ENCODE data around the gene GPR83. TPM values are rescaled to one million over a fixed set of nuclear protein-coding genes. Genes with fewer than 3 reads are reported as not detected.

GPR83 gene
- total RNA-seq (under 1 TPM in 7 of 10 donors, not detected in 3; 0.07 to 0.32 (median 0.13) TPM), polyA plus RNA-seq (under 1 TPM; 0.03 to 0.15 TPM)
- long read RNA-seq, donor 1: 0 reads
- long read RNA-seq, donor 2: 0 reads
- long read RNA-seq, donor 3: 0 reads

DNA sequence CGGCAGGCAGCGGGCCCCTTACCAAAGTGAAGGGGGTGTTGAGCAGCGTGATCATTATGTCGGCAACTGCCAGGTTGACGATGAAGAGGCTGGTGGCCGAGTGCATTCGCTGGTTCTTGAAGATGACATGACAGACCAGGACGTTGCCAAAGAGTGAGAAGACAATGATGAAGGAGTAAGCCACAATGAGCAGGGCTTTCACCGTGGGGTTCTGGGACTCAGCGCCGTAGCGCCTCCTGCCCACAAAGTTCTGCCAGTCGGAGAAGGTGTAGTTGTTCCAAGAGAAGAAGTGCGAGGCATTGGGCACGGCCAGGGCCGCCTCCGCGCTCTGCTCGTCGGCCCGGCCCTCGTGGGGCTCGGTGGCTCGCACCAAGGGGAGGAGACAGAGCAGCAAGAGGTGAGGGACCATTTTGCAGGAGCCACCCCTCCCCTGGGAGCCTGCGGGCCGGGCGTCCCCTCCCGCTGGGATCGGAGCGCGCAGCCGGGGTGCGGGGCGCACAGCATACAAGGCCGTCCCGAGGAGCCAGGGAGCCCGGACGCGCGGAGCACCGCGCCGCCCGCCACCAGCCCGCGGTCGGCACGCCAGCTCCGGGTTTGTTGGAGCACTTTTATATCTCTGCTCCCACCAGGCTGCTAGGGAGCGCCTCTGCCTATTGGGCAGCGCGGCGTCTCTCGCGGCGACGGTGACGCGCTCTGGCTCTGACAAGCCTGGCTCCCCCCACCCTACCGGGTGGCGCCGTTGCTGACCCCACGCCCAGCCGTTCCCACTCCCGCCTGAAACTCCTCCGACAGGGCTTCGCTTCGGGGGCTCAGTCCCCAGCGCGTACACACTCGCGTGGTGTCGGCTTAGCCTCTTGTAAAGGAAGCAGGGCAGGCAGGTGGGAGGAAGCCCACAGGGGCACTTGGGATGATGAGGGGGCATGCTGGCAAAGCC is at the start of gene GPR83:
Gene GPR83, minus strand, starts transcription at position 581 of the 934 bp plus-strand sequence. Its CDS starts 172 bp downstream, at position 409.
- 1 to 2% methylated on average over 71 to 73 of the region's 73 CpGs for WGBS, 2 donors
- intact Hi-C loops (cut with DNase I): no loop called here
- H3K27ac ChIP-seq: no peak within 1 kb of the TSS
- TF ChIP-seq, protein P1, sequence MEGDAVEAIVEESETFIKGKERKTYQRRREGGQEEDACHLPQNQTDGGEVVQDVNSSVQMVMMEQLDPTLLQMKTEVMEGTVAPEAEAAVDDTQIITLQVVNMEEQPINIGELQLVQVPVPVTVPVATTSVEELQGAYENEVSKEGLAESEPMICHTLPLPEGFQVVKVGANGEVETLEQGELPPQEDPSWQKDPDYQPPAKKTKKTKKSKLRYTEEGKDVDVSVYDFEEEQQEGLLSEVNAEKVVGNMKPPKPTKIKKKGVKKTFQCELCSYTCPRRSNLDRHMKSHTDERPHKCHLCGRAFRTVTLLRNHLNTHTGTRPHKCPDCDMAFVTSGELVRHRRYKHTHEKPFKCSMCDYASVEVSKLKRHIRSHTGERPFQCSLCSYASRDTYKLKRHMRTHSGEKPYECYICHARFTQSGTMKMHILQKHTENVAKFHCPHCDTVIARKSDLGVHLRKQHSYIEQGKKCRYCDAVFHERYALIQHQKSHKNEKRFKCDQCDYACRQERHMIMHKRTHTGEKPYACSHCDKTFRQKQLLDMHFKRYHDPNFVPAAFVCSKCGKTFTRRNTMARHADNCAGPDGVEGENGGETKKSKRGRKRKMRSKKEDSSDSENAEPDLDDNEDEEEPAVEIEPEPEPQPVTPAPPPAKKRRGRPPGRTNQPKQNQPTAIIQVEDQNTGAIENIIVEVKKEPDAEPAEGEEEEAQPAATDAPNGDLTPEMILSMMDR (IDR thresholded peaks at IDR 0.05): no peak
- H3K4me1 ChIP-seq: peaks cover 0 to 13% (median 6%) of the 10 kb centered on the region in 9 donors
- no peaks in the 10 kb centered on the region for H3K36me3 ChIP-seq
- ATAC-seq (peak; percentile 29 to 71 (median 58)), DNase-seq (peak in 1 of 2 donors; percentile 21)
- no peaks in the 10 kb centered on the region for H3K9me3 ChIP-seq
- H3K4me3 ChIP-seq: peak within 1 kb of the TSS; percentile 11 to 56 (median 48)
- H3K27me3 ChIP-seq: peaks cover 0 to 48% (median 40%) of the 10 kb centered on the region in 7 donors

DNA sequence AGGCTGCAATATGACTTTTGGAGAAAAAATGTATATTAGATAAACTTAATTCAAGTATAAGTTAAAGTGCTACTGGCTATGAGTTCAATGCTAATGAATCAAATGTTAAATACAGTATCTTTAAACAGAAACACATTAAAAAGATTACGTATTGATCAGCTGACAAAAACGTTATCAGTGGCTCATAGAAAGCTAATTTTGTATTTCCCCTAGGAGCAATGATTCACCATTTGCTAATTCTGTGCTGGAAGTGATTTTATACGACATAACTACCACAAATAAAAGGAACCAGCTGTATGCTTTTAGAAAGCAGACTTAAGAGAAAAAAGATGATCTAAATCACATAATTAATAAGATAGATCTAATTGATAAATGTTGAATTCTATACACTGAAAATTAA is 48.8 kb upstream of the GPR83 start:
- H3K27me3 ChIP-seq: no peaks in the 10 kb centered on the region
- H3K4me1 ChIP-seq: no peaks in the 10 kb centered on the region
- H3K27ac ChIP-seq: no peak overlapping the region
- peaks cover 0 to 4% (median 0%) of the 10 kb centered on the region in 11 donors for H3K9me3 ChIP-seq
- intact Hi-C loops (cut with DNase I): no loop called here
- TF ChIP-seq, protein P1 (IDR thresholded peaks at IDR 0.05): no peak
- 60 to 69% methylated on average over 3 of the region's 3 CpGs for WGBS, 2 donors
- H3K4me3 ChIP-seq: no peak overlapping the region
- H3K36me3 ChIP-seq: peaks cover 0 to 57% (median 19%) of the 10 kb centered on the region in 9 donors
- ATAC-seq: no peak
- no peak for DNase-seq

DNA sequence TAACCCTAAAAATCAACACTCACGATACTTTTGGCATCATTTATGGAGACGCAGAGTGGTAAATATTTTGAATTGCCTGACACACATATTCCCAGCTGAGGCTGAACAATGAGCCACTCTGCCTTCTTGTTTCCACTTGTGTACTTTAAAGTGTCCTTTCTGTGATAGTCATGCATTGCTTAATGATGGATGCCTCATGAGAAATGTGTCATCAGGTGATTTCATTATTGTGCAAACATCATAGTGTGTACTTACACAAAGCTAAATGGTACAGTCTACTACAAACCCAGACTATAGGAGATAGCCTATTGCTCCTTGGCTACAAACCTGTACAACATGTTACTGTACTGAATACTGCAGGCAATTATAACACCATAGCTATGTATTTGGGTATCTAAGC is 48.2 kb upstream of the GPR83 start:
- ATAC-seq (peak in 1 of 8 donors; percentile 13), DNase-seq (no peak)
- H3K4me3 ChIP-seq: no peak overlapping the region
- no peaks in the 10 kb centered on the region for H3K4me1 ChIP-seq
- intact Hi-C loops (cut with DNase I): no loop called here
- no peaks in the 10 kb centered on the region for H3K27me3 ChIP-seq
- WGBS, 2 donors: 91 to 94% methylated on average over 2 of the region's 2 CpGs
- TF ChIP-seq, protein P1 (IDR thresholded peaks at IDR 0.05): no peak
- peaks cover 0 to 60% (median 20%) of the 10 kb centered on the region in 9 donors for H3K36me3 ChIP-seq
- H3K9me3 ChIP-seq: peaks cover 0 to 4% (median 0%) of the 10 kb centered on the region in 11 donors
- no peak overlapping the region for H3K27ac ChIP-seq

DNA sequence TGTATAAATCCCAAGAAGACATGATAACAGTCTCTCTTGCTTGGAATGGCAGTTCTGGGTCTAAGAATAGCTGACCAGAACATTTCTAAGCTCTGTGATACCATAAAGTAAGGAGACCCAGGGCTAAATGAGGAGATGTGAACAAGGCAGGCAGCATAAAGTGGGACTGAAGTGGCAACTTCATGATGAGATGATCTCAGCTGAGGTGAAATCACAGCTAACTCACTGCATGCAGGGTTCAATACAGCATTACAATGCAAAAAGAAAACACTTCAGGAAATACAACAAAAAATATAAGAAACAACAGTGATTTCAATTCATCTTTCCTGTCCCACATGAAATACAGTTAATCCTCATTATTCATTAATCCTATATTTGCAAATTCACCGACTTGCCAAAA is 47.8 kb upstream of the GPR83 start:
- intact Hi-C loops (cut with DNase I): no loop called here
- H3K27me3 ChIP-seq: no peaks in the 10 kb centered on the region
- H3K4me3 ChIP-seq: no peak overlapping the region
- H3K4me1 ChIP-seq: no peaks in the 10 kb centered on the region
- WGBS, 2 donors: 87 to 93% methylated on average over 1 of the region's 1 CpG
- peaks cover 0 to 59% (median 20%) of the 10 kb centered on the region in 9 donors for H3K36me3 ChIP-seq
- peaks cover 0 to 4% (median 0%) of the 10 kb centered on the region in 11 donors for H3K9me3 ChIP-seq
- TF ChIP-seq, protein P1 (IDR thresholded peaks at IDR 0.05): no peak
- ATAC-seq: no peak
- DNase-seq: no peak
- no peak overlapping the region for H3K27ac ChIP-seq
